Renal cortical epithelial cell (primary cell): ENCODE results near the gene DOCK4. TPM values are rescaled to one million over a fixed set of nuclear protein-coding genes. Genes with fewer than 3 reads are reported as not detected.

Source experiments
- DNase-seq: peaks from one replicate; pipeline ENCODE4 v3.0.0-alpha.2; 2011; ENCODE audit warnings: low read depth
- total RNA-seq: library from RNA; depleted of rRNA; stranded (reverse); fragments of >200 nt; gene quantifications from 2 replicates; pipeline ENCODE4 v1.2.3, GENCODE V29; 2014

Gene DOCK4
- total RNA-seq, 1 donor from 2014 or later, result 50.4 TPM

GRCh38 chr7:112007185-112007584 lies 199.0 kb downstream of the DOCK4 start:
- DNase-seq, result no peak

DNA sequence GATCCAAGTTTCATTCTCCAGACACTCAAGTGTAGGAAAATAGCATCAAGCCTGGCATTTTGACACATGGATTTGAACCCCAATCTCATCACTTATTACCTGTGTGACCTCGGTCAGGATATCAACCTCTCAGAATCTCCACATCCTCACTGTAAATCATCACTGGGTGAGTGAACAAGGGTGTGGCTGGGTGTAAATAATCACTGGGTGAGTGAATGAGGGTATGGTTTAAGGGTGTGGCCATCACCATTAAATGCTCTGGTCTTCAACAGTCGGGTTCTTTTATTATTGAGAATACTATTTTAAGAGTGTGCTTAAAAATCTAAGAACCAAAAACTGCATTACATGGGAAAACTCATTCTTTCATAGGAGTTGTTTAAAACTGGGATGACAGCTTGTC lies 200.1 kb downstream of the DOCK4 start:
- DNase-seq, result no peak

GRCh38 chr7:112005205-112005775 lies 200.9 kb downstream of the DOCK4 start:
- DNase-seq, result no peak

DNA sequence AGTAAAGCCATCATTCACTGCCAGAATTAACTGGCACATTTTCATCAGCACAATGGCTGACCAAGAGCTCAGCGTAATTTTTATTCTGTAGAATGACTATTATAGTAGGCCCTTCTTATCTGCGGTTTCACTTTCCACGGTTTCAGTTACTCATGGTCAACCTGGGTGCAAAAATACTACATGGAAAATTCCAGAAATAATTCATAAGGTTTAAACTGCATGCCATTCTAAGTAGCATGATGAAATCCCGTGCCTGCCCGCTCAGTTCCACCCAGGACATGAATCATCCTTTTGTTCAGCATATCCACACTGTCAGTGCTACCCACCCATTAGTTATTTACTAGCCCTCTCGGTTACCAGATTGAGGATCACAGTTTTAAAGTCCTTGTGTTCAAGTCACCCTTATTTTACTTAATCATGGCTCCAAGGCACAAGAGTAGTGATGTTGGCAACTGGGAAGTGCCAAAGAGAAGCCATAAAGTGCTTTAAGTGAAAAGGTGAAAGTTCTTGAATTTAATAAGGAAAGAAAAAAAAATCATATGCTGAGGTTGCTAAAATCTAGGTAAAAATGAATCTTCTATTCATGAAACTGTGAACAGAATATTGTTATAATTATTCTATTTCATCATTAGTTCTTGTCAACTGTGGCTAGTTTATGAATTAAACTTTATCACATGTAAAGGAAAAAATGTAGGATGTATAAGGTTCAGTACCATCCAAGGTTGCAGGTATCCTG lies 204.9 kb downstream of the DOCK4 start:
- DNase-seq, result peak; percentile 90

DNA sequence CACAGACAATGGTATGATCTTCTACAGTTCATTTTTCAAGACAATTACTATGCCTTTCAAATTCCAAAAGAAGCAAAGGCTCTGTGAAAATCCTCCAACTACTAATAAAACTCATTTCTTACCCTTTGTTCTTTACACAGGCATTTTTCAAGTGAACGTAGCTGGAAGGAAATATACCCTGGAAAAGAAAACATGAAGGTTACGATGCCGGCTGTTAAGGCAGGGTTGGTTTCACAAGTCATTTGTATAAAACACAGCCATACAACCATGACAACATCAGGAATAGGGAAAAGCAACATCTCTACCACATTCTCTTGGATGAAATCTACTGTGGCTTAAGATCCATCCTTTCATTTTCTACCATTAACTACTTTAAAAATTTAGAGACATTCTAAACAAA lies 207.9 kb downstream of the DOCK4 start:
- DNase-seq, result no peak

DNA sequence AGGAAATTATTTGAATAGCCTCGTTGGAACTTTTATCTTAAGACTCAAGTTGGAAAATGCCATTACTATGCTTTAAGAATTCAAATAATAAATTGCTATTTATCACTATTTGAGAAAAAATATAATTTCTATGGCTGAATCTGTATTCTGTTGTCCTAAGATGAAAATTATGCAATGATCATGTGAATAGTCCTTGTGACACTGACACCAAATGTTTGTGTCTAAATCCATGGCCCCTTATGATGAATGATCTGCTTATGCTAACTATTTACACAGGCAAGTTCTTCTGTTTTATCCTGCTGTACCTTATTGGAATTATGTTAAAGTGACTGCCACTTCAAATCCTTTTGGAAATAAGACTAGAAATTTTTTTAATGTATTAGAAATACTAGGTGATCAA lies 208.7 kb downstream of the DOCK4 start:
- no peak for DNase-seq

- DNase-seq, result peak; percentile 23
These were observed 213.6 kb downstream of the DOCK4 start for GRCh38 chr7:111992601-111993000.

DNA sequence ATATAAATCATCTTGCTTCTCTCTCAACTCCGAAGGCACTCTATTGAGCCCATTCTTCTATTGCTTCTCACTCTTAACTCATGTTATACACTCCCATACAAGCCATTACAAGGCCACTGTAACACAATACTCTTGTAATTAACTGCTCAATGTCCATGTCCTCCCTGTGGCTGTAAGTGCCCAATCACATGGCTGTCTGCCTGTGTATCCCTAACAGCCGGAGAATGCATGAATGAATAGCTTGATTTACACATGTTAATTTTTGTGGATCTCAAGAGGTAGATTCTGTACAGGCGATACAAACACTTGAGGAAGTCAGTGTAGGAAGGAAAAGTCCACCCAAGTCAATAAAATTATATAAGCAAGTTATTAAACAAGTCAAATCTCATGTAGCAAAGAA lies 215.6 kb downstream of the DOCK4 start:
- DNase-seq, result no peak

DNA sequence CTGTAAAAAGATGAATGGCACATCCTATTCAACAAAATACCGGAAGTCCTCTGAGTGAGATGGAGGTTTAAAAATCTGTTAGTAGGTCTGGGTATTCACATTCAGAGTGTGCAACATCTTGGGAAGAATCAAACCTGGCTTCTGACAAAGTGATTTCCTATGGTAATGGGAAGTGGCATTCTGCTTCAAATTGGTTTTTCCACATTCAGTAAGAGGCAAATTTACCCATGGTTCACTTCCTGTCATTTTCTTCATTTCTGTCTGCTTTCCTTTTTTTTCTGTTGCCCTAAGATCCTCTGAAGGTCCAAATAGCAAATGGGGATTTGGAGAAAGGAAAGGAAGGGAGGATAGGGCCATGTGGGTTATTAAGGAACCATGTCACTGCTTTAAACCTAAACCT lies 218.3 kb downstream of the DOCK4 start:
- DNase-seq, result no peak

DNA sequence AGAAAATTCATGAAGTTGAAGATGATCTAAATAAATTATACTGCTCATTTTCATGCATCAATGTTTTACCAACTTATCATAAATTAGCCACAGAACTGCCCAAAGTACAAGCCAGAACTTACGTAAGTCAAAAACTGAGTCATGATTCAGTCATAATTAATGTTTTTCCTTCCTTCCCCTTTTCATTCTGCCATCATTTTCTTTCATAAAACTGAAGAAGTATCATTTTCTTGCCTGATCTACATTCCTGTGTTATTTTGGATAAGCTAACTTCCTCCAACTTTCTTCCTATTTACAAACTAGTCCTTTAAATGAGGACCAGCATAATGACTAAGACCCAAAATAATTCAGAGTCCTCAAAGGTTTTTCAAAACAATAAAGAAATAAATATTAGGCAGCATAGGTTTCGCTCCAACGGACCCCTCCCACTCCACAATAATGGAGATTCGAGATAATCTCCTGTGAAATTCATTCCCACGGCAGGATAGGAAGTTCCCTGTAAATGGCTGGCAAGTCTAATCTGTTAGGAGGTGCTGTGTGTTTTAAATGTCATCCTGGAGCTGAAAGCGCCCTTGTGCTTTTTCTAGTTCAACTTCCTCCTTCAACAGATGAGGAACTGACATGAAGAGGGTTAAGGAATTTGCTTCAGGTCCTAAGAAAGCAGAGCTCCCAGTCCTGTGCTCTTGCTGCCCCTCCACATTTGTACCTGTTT lies 218.9 kb downstream of the DOCK4 start:
- peak; percentile 18 for DNase-seq

DNA sequence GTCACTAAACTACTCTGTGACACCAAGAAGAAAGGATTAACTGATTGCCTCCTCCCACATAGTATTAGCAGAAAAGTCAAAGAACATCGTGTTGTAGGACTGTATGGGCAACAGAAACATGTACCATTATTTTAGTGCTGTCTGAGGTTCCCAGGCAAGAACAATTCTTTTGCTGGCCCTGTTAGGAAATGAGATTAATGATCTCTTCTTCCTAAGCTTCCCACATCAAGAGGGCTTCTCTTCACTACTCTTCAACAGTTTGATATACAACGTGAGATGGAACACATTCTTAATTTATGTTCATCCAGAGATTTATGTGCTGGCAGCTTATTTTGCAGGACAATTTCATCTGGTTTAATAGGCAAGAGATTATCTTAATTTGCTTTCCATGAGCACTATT lies 219.6 kb downstream of the DOCK4 start:
- DNase-seq, result no peak

DNA sequence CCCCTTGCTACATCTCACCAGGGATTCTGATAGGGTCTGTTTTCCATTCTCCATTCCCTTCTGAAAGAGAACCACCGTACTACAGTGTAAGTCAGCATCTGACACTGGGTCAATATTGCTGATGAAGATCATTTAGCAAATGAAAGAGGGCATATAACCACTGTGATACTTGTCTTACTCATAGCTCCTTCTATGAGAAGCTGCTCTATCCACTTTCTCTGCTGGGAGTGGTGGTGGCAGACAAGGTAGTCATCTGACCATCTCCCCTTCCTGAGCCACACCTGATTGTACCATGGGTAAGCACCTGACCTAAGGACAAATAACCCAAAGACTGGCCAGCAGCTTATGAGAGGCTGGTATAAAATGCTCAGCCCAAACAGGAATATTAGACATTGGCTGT lies 220.4 kb downstream of the DOCK4 start:
- no peak for DNase-seq

DNA sequence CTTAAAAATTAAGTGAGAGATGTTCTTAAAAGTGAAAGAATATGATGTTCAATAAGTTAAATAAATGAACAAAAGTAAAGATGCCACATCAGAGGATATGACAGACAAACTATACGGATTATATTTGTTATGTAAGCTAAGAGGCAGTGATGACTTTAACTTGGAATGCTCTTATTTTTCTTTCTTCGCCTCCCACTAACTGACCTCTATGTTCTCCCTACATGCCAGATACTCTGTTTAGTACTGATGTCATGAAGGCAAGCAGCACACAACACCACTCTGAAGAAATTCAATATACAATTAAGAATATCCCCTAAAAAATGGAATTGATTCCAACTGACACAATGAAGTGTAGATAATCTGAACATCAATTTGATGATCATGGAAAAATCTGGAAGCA lies 223.4 kb downstream of the DOCK4 start:
- no peak for DNase-seq

- peak; percentile 11 for DNase-seq
These were observed 224.1 kb downstream of the DOCK4 start for GRCh38 chr7:111982133-111982532.

DNA sequence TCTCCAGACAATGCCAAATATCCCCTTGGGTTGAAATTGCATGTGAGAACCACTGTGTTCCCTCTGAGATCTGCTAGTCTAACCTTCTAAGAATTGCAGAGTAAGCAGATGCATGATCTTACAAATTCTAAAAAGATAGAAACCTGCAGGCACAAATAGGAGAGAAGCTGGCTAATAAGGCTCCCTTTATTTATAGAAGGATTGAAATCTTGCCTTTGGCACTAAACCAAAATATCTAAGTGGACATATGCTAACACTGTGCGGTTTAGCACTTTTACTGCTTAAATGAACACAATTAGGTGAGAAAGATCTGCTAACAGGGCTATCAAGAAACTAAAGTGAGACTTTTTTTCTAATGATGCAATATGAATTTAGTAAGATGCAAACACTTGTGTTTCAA lies 225.5 kb downstream of the DOCK4 start:
- no peak for DNase-seq

- no peak for DNase-seq
These were observed 230.9 kb downstream of the DOCK4 start for GRCh38 chr7:111975346-111975745.

DNA sequence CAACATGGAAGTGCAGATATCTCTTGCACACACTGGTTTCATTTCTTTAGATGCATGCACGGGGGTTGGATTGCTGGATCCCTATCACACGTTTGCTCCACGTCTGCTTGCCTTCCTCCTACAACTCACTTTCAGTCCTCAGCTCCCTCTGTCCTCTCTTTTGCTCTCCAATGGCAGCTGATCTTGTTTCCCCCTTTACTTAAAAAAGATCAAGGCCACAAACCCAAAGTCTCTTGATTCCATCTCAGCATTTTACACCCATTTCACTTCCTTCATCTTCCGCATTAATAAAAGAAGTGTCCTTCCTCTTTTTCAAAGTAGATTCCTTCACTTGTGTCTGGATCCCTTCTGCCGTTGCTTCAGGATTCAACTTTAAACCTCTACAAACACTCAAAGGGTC lies 245.2 kb downstream of the DOCK4 start:
- no peak for DNase-seq

- peak; percentile 7 for DNase-seq
These were observed 247.3 kb downstream of the DOCK4 start for GRCh38 chr7:111958896-111959295.

- DNase-seq, result no peak
These were observed 247.8 kb downstream of the DOCK4 start for GRCh38 chr7:111958431-111958830.

DNA sequence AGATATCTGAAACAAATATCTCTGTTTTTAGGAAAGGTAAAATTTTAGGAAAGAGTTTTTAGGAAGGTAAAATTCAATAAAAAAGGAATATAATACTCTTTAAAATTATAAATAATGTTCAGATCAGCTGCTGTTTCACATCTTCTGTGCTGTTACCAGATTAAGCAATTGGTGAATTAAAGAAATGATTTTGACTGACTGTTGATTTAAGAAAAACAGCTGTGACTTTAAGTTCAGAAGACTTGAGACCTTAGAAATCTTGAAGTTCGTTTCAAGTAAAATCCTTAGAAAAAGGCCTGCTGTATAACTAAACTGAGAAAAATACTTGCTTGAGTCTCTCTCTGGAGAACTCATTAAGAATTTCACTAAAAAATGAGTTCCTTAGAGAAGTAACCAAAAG lies 250.6 kb downstream of the DOCK4 start:
- no peak for DNase-seq

- no peak for DNase-seq
These were observed 251.5 kb downstream of the DOCK4 start for GRCh38 chr7:111954474-111955381.

DNA sequence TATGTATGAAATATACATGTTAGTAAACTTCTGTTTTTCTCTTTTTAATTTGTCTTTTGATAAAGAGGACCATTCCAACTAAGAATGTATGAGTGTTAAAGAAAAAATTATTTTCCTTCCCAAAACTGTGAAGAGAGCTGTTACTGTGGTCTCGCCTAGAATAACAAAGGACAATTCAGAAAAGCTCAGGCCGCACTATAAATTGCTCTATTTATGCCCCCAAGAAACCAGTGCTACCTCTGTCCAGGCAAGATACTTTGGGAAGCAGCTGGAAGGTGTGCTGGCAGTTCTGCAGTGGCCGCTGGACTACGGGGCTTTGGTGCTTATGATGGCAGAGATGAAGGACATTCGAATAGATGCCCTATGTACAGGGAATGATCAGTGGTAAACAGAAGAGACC lies 252.1 kb downstream of the DOCK4 start:
- DNase-seq, result no peak
